GM12878 (cell line): ENCODE data around the gene SMARCAL1. TPM values are rescaled to one million over a fixed set of nuclear protein-coding genes. Genes with fewer than 3 reads are reported as not detected.

ENCODE experiments used
- ATAC-seq: fragments of 200-7000 bp; cut with Tn5 transposase; 3 replicates; pipeline ENCODE4 v1.9.1; 2020; ENCODE audit warnings: mild to moderate bottlenecking, moderate library complexity
- BruUV-seq: library from RNA; stranded (reverse); fragments of 400-500 nt; replicated peaks from 2 replicates; lab custom pipeline; 2021; lab: Mats Ljungman, UMichigan
- CTCF ChIA-PET: fragments of 300-600 bp; sonication (Branson Sonifier 250); formaldehyde crosslinking; extraction: SDS; loops from one replicate; lab custom pipeline; 2021; ENCODE audit warnings: inconsistent platforms; lab: Yijun Ruan, JAX
- POLR2A ChIA-PET: fragments of 350-600 bp; formaldehyde crosslinking; extraction: SDS; loops from one replicate; lab custom pipeline; 2021; ENCODE audit warnings: inconsistent platforms; lab: Charles Lee
- RAD21 ChIA-PET: fragments of 300-600 bp; sonication (Branson Sonifier 250); formaldehyde crosslinking; loops from one replicate; lab custom pipeline; 2023; ENCODE audit warnings: antibody characterized with exemption; ENCODE audit not compliant: unreplicated experiment; lab: Charles Lee
- SMC1A ChIA-PET: fragments of 300-600 bp; sonication (Branson Sonifier 250); formaldehyde crosslinking; loops from one replicate; lab custom pipeline; 2023; ENCODE audit not compliant: unreplicated experiment, uncharacterized antibody; lab: Charles Lee
- DNase-seq: peaks from one replicate; pipeline ENCODE4 v3.0.0-alpha.2; 2011; ENCODE audit warnings: low read depth, low spot score
- FAIRE-seq: peaks from 3 replicates; lab custom pipeline; 2011; peaks lifted over from hg19 to GRCh38; lab: Jason Lieb, UNC
- H2AFZ ChIP-seq: 2 replicates; pipeline ENCODE4 v1.6.0; 2011; ENCODE audit warnings: low read depth, low read length, control low read depth; ENCODE audit not compliant: control insufficient read depth
- H3K27ac ChIP-seq: 2 replicates; pipeline ENCODE4 v1.5.1; 2011; ENCODE audit warnings: control low read depth; ENCODE audit not compliant: control insufficient read depth, insufficient read depth
- H3K27me3 ChIP-seq, 2 experiments: replicated peaks in 1 of 2; 2 replicates each; pipeline versions ENCODE4 v1.6.0 to v1.6.1; 2011; ENCODE audit warnings: low read length in 1 of 2; ENCODE audit not compliant: control insufficient read depth in 2 of 2, insufficient read depth in 2 of 2
- H3K36me3 ChIP-seq, 2 experiments: 2 replicates each; pipeline ENCODE4 v1.5.1; 2011; ENCODE audit warnings: low read length in 1 of 2; ENCODE audit not compliant: control insufficient read depth in 2 of 2, insufficient read depth in 2 of 2
- H3K4me1 ChIP-seq: 2 replicates; pipeline ENCODE4 v1.6.1; 2011; ENCODE audit warnings: mild to moderate bottlenecking, low read length, moderate library complexity, mixed read lengths; ENCODE audit not compliant: control insufficient read depth, insufficient read depth
- H3K4me2 ChIP-seq: 2 replicates; pipeline ENCODE4 v1.6.0; 2011; ENCODE audit warnings: control low read depth; ENCODE audit not compliant: control insufficient read depth, insufficient read depth
- H3K4me3 ChIP-seq: fragments of 200-600 bp; sonication (generic); 2 replicates; pipeline ENCODE4 v1.5.1; 2016
- H3K79me2 ChIP-seq: 2 replicates; pipeline ENCODE4 v1.6.0; 2011; ENCODE audit warnings: low read length; ENCODE audit not compliant: control insufficient read depth, insufficient read depth
- H3K9ac ChIP-seq: 2 replicates; pipeline ENCODE4 v1.8.0; 2011; ENCODE audit warnings: low read length, control low read depth, mixed read lengths; ENCODE audit not compliant: control insufficient read depth, insufficient read depth
- H3K9me3 ChIP-seq: replicated peaks from 3 replicates; pipeline ENCODE4 v1.5.1; 2011; ENCODE audit warnings: mild to moderate bottlenecking, low read length; ENCODE audit not compliant: control insufficient read depth, insufficient read depth
- H4K20me1 ChIP-seq: 2 replicates; pipeline ENCODE4 v1.6.0; 2011; ENCODE audit not compliant: control insufficient read depth, insufficient read depth
- ATF3 ChIP-seq: IDR thresholded peaks from 2 replicates; pipeline ENCODE4 v1.6.1; 2011; ENCODE audit warnings: low read depth, mild to moderate bottlenecking, low read length, moderate library complexity, borderline replicate concordance; ENCODE audit errors: extremely low read depth
- BACH1 ChIP-seq: fragments of 450-650 bp; IDR thresholded peaks from 2 replicates; pipeline ENCODE4 v1.6.1; 2017; ENCODE audit warnings: mild to moderate bottlenecking, borderline replicate concordance
- E4F1 ChIP-seq: fragments of 450-650 bp; IDR thresholded peaks from 2 replicates; pipeline ENCODE4 v1.6.1; 2018; ENCODE audit warnings: borderline replicate concordance, mild to moderate bottlenecking; ENCODE audit not compliant: partially characterized antibody
- MYC ChIP-seq: IDR thresholded peaks from 2 replicates; pipeline ENCODE4 v1.6.1; 2011; ENCODE audit warnings: mild to moderate bottlenecking, low read length, moderate library complexity, inconsistent platforms; ENCODE audit not compliant: insufficient read depth, insufficient replicate concordance, insufficient read length, severe bottlenecking
- POLR2AphosphoS2 ChIP-seq: IDR thresholded peaks from 2 replicates; pipeline ENCODE4 v1.6.1; 2011; ENCODE audit warnings: low read depth, mild to moderate bottlenecking, low read length, improper control_type of control experiment, moderate library complexity
- REST ChIP-seq: IDR thresholded peaks from 2 replicates; pipeline ENCODE4 v1.6.1; 2012; ENCODE audit warnings: mild to moderate bottlenecking, low read depth, low read length
- SKIL ChIP-seq: fragments of 450-650 bp; IDR thresholded peaks from 2 replicates; pipeline ENCODE4 v1.6.1; 2017; ENCODE audit warnings: mild to moderate bottlenecking, low read depth, inconsistent platforms; ENCODE audit not compliant: poor library complexity, severe bottlenecking
- SPI1 ChIP-seq: IDR thresholded peaks from 2 replicates; pipeline ENCODE4 v1.6.1; 2011; ENCODE audit warnings: low read depth, mild to moderate bottlenecking, low read length, moderate library complexity, borderline replicate concordance; ENCODE audit not compliant: insufficient read depth
- STAT3 ChIP-seq: IDR thresholded peaks from 2 replicates; pipeline ENCODE4 v1.6.1; 2011; ENCODE audit warnings: low read depth, low read length, improper control_type of control experiment
- TCF7 ChIP-seq: IDR thresholded peaks from 2 replicates; pipeline ENCODE4 v1.6.1; 2014; ENCODE audit warnings: antibody characterized with exemption, borderline replicate concordance
- YY1 ChIP-seq: IDR thresholded peaks from 2 replicates; pipeline ENCODE4 v1.6.1; 2011; ENCODE audit warnings: low read depth, mild to moderate bottlenecking, low read length
- in situ Hi-C: fragments of 300-500 bp; cut with MboI; formaldehyde crosslinking; loops from 9 replicates; pipeline ENCODE4 v1.14.3; 2018; ENCODE audit warnings: mixed read lengths
- intact Hi-C: fragments of 100-400 bp; cut with micrococcal nuclease; formaldehyde crosslinking; loops from one replicate; pipeline ENCODE4 v1.14.2; 2022; ENCODE audit not compliant: unreplicated experiment
- polyA plus RNA-seq, 11 experiments: library from polyadenylated mRNA; depleted of rRNA in 4 of 11; unstranded in 6 of 11; stranded (reverse) in 5 of 11; fragments of >200 nt; fragmentation: Nextera tagmentation in 4 of 11; fragmentation: Illumina TruSeq in 1 of 11; extraction: Ambion mirVana in 4 of 11; extraction: Trizol in 1 of 11; gene quantifications; 1 replicate in 1 of 11; 2 replicates in 10 of 11; pipeline versions ENCODE4 v1.2.1 to v1.2.3, GENCODE V29; 2011 to 2016; ENCODE audit warnings: inconsistent platforms in 2 of 11, missing spikeins in 2 of 11, low read depth in 1 of 11
- total RNA-seq, 4 experiments: library from RNA; depleted of rRNA in 3 of 4; stranded (reverse); fragments of >200 nt in 3 of 4; fragmentation: Illumina TruSeq in 1 of 4; extraction: Trizol in 1 of 4; gene quantifications; 2 replicates each; pipeline versions ENCODE4 v1.2.1 to v1.2.3, GENCODE V29; 2013 to 2021
- TF ChIP-seq, protein P1 (sequence below): fragments of 450-650 bp; conservative IDR thresholded peaks from 2 replicates; pipeline ENCODE4 v1.6.1; 2017; ENCODE audit warnings: mild to moderate bottlenecking, moderate library complexity

SMARCAL1 gene
- total and polyA plus RNA-seq, 10 of the 15 experiments (the other 5 are each of a cell fraction or from before 2014, with no cell fraction given) = 10.8 to 32.9 (median 21.8) TPM

GRCh38 chr2:216469661-216470060 lies 57.4 kb downstream of the SMARCAL1 start:
- CTCF ChIA-PET = interaction anchor here (0.9 kb wide), 1 partner anchor 47 kb away, joined by 4 read pairs; no protein-coding TSS in a partner anchor
- TF ChIP-seq MYC (no peak), STAT3 (no peak), POLR2AphosphoS2 (no peak), E4F1 (no peak), TCF7 (no peak), ATF3 (no peak), SKIL (no peak), SPI1 (no peak), REST (no peak), YY1 (no peak), BACH1 (no peak)
- TF ChIP-seq, protein P1, sequence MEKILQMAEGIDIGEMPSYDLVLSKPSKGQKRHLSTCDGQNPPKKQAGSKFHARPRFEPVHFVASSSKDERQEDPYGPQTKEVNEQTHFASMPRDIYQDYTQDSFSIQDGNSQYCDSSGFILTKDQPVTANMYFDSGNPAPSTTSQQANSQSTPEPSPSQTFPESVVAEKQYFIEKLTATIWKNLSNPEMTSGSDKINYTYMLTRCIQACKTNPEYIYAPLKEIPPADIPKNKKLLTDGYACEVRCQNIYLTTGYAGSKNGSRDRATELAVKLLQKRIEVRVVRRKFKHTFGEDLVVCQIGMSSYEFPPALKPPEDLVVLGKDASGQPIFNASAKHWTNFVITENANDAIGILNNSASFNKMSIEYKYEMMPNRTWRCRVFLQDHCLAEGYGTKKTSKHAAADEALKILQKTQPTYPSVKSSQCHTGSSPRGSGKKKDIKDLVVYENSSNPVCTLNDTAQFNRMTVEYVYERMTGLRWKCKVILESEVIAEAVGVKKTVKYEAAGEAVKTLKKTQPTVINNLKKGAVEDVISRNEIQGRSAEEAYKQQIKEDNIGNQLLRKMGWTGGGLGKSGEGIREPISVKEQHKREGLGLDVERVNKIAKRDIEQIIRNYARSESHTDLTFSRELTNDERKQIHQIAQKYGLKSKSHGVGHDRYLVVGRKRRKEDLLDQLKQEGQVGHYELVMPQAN = no peak

More at GRCh38 chr2:216469661-216470060, 57.4 kb downstream of the SMARCAL1 start:
- intact Hi-C loops (no loop called here), in situ Hi-C loops (no loop called here)
- Histone ChIP-seq H3K79me2 (no peaks in the 10 kb centered on the region), H3K4me3 (no peak overlapping the region), H3K9ac (no peak overlapping the region), H3K9me3 (no peaks in the 10 kb centered on the region), H3K27me3 (no peaks in the 10 kb centered on the region), H3K4me1 (no peaks in the 10 kb centered on the region), H4K20me1 (no peaks in the 10 kb centered on the region), H2AFZ (no peak overlapping the region), H3K4me2 (no peak overlapping the region), H3K36me3 (peaks cover 0 to 2% of the 10 kb centered on the region in 2 experiments; a peak in 1 of 4 replicates), H3K27ac (no peak overlapping the region)
- ChIA-PET RAD21 (no interaction called here), POLR2A (interaction anchor here (0.6 to 1.3 kb wide), 2 partner anchors 28 to 192 kb away, joined by 3 to 4 read pairs; no protein-coding TSS in a partner anchor), SMC1A (no interaction called here)
- no peak for FAIRE-seq
- BruUV-seq = no TSS peak
- no peak for DNase-seq
- no peak for ATAC-seq
